HEK293 (cell line): ENCODE data around the gene CDON.

Experiments used
- CTCF ChIP-seq: fragments of 450-650 bp; formaldehyde crosslinking; IDR thresholded peaks from 2 replicates; pipeline ENCODE4 v1.5.1; 2016; ENCODE audit warnings: missing biosample characterization, missing genetic modification characterization
- GLI4 ChIP-seq: fragments of 450-650 bp; formaldehyde crosslinking; IDR thresholded peaks from 2 replicates; pipeline ENCODE4 v1.5.1; 2016; ENCODE audit warnings: missing biosample characterization, missing genetic modification characterization
- PBX3 ChIP-seq: sonication (generic); formaldehyde crosslinking; IDR thresholded peaks from 2 replicates; pipeline ENCODE4 v1.8.1; 2022; ENCODE audit warnings: mild to moderate bottlenecking, moderate library complexity, missing genetic modification reagents
- TSHZ1 ChIP-seq: fragments of 450-650 bp; formaldehyde crosslinking; IDR thresholded peaks from 2 replicates; pipeline ENCODE4 v1.5.1; 2016; ENCODE audit warnings: missing biosample characterization, missing genetic modification characterization, borderline replicate concordance
- ZBTB7A ChIP-seq: fragments of 450-650 bp; formaldehyde crosslinking; IDR thresholded peaks from 2 replicates; pipeline ENCODE4 v1.5.1; 2016; ENCODE audit warnings: low read depth, missing biosample characterization, missing genetic modification characterization
- ZNF354C ChIP-seq: fragments of 450-650 bp; formaldehyde crosslinking; IDR thresholded peaks from 2 replicates; pipeline ENCODE4 v1.5.1; 2016; ENCODE audit warnings: missing biosample characterization, missing genetic modification characterization, low read depth, borderline replicate concordance
- ZNF658 ChIP-seq: fragments of 450-650 bp; formaldehyde crosslinking; IDR thresholded peaks from 2 replicates; pipeline ENCODE4; 2016; ENCODE audit warnings: missing biosample characterization, missing genetic modification characterization
- ZSCAN16 ChIP-seq: fragments of 450-650 bp; formaldehyde crosslinking; IDR thresholded peaks from 2 replicates; pipeline ENCODE4 v1.5.1; 2016; ENCODE audit warnings: missing biosample characterization, missing genetic modification characterization
- ZSCAN30 ChIP-seq: fragments of 450-650 bp; IDR thresholded peaks from 2 replicates; pipeline ENCODE4 v1.5.1; 2018; ENCODE audit warnings: missing biosample characterization, mild to moderate bottlenecking, missing genetic modification characterization, moderate library complexity

- no peak for TF ChIP-seq ZBTB7A (tag by site-specific recombination)
- TF ChIP-seq CTCF (tag by site-specific recombination) = no peak; the same call in 1 of the 2 replicates
- no peak for TF ChIP-seq ZNF354C (tag by site-specific recombination)
- no peak for TF ChIP-seq ZNF658 (tag by site-specific recombination)
- TF ChIP-seq PBX3 (CRISPR knock-in tag) = no peak
- TF ChIP-seq ZSCAN30 (tag by site-specific recombination) = no peak
- no peak for TF ChIP-seq GLI4 (tag by site-specific recombination)
- no peak for TF ChIP-seq ZSCAN16 (tag by site-specific recombination)
- TF ChIP-seq TSHZ1 (tag by site-specific recombination) = no peak
Measured at GRCh38 chr11:126061707-126062678, 673 bp downstream of the CDON start.
